Measurements from ENCODE around the gene ADAM10. TPM values are rescaled to one million over a fixed set of nuclear protein-coding genes. Genes with fewer than 3 reads are reported as not detected.
A peak's percentile ranks its signal among the peaks of the same experiment; 100 is the strongest.

The ADAM10 gene
- total RNA-seq, 1 experiment from 2014 or later, result 159 TPM

DNA sequence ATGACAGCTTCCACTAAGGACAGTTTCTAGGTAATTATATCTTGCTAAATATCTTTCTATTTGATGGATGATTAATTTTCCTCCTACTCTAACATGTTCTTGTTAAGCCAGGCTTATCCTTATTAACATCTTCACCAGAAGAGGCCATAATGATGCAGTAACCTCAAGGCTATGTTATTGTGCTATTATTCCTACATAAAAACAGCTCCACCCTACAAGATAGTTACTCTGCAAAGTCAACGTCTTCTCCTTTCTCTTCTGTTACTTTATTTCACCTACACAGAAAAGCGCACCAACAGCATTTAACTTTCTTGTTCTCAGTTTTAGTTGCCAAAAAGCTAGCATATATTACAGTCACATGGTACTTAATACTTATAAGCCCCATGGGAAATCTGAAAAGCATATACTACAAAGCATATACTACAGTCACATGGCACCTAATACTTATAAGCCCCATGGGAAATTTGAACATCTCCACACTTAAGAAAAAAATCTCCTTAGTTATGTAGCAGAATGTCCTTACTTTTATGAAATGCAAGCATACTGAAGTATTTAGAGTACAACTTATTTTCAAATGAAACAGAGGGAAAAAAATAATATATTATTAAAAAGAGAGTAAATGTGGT, 13.4 kb downstream of the ADAM10 start:
- Mint-ChIP-seq H3K9me3 (no peaks in the 10 kb centered on the region), H3K4me1 (peaks cover 32 to 42% of the 10 kb centered on the region in 2 experiments), H3K4me3 (no peak overlapping the region), H3K27ac (0 out of 7 replicates have a peak overlapping the region, but pooled peaks of 1 of the 3 experiments have one; percentile 30), H3K27me3 (ENCODE audit: low read depth) (no peaks in the 10 kb centered on the region), H3K36me3 (ENCODE audit: insufficient read depth in 1 of 3, low read depth in 3 of 3) (peaks cover 0 to 3% (median 3%) of the 10 kb centered on the region in 3 experiments; a peak in 3 of 7 replicates)
- Histone ChIP-seq H2BK12ac (ENCODE audit: insufficient read length, low read depth, low read length) (no peak overlapping the region), H3K27ac (ENCODE audit: insufficient read length, low read depth, low read length) (no peak overlapping the region), H2BK15ac (ENCODE audit: low read depth, low read length) (no peak overlapping the region), H2BK20ac (ENCODE audit: low read depth, low read length, poor library complexity, severe bottlenecking) (no peak overlapping the region), H3K23me2 (ENCODE audit: insufficient read length, low read depth, low read length, poor library complexity, severe bottlenecking) (no peaks in the 10 kb centered on the region), H3K18ac (ENCODE audit: insufficient read length, low read depth, low read length) (no peak overlapping the region), H3K9me3 (ENCODE audit: control insufficient read depth, low read depth, low read length) (no peaks in the 10 kb centered on the region), H3K79me2 (ENCODE audit: insufficient read depth, low read length) (peaks cover 25% of the 10 kb centered on the region; the same call in 1 of the 2 replicates), H4K5ac (ENCODE audit: insufficient read length, low read depth, low read length) (no peak overlapping the region), H3K79me1 (ENCODE audit: insufficient read depth, low read depth, low read length, poor library complexity, severe bottlenecking) (peaks cover 6% of the 10 kb centered on the region), H4K91ac (ENCODE audit: insufficient read length, low read depth, low read length) (no peak overlapping the region), H3K27me3 (ENCODE audit: insufficient read depth, low read length) (no peaks in the 10 kb centered on the region), H3K9ac (ENCODE audit: extremely low read depth, insufficient read length, low read length) (no peak overlapping the region), H3K4ac (ENCODE audit: low read depth, low read length) (no peak overlapping the region), H2AK5ac (ENCODE audit: insufficient read length, low read length) (no peak overlapping the region), H3K4me2 (ENCODE audit: insufficient read depth, insufficient read length, low read length) (no peak overlapping the region), H3K56ac (ENCODE audit: insufficient read length, low read depth, low read length) (no peak overlapping the region), H3K14ac (ENCODE audit: insufficient read depth, low read length) (no peak overlapping the region), H4K20me1 (ENCODE audit: control insufficient read depth, insufficient read depth, insufficient read length) (no peaks in the 10 kb centered on the region), H2AFZ (ENCODE audit: low read length) (no peak overlapping the region), H3K4me1 (ENCODE audit: insufficient read depth, low read length) (no peaks in the 10 kb centered on the region), H2BK5ac (ENCODE audit: insufficient read length, low read length) (no peak overlapping the region), H3K23ac (ENCODE audit: insufficient read length, low read depth, low read length) (no peak overlapping the region), H3T11ph (ENCODE audit: low read length) (no peak overlapping the region), H2BK120ac (ENCODE audit: low read depth, low read length, poor library complexity, severe bottlenecking) (no peak overlapping the region), H4K8ac (replicated peaks; ENCODE audit: insufficient read length, low read depth, low read length) (no peak overlapping the region)
- no peak for DNase-seq
- WGBS (ENCODE audit: extremely low coverage, insufficient read length, low lambda C conversion rate), result no CpG with 5 or more reads among the region's 2 CpGs
- TF ChIP-seq, protein P1, sequence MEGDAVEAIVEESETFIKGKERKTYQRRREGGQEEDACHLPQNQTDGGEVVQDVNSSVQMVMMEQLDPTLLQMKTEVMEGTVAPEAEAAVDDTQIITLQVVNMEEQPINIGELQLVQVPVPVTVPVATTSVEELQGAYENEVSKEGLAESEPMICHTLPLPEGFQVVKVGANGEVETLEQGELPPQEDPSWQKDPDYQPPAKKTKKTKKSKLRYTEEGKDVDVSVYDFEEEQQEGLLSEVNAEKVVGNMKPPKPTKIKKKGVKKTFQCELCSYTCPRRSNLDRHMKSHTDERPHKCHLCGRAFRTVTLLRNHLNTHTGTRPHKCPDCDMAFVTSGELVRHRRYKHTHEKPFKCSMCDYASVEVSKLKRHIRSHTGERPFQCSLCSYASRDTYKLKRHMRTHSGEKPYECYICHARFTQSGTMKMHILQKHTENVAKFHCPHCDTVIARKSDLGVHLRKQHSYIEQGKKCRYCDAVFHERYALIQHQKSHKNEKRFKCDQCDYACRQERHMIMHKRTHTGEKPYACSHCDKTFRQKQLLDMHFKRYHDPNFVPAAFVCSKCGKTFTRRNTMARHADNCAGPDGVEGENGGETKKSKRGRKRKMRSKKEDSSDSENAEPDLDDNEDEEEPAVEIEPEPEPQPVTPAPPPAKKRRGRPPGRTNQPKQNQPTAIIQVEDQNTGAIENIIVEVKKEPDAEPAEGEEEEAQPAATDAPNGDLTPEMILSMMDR (conservative IDR thresholded peaks at IDR 0.05), result no peak

Data from H9 (cell line).